Fibroblast of lung (primary cell): Measurements from ENCODE around the gene EEIG1. TPM values are rescaled to one million over a fixed set of nuclear protein-coding genes. Genes with fewer than 3 reads are reported as not detected.

Source experiments
- DNase-seq, 2 donors: peaks; one replicate each; pipeline versions ENCODE4 v3.0.0 to v3.0.0-alpha.2; 2010; ENCODE audit warnings: low read depth in 2 of 2
- H2AFZ ChIP-seq: 2 replicates; pipeline ENCODE4 v1.5.1; 2012; ENCODE audit warnings: low read length, control low read depth, inconsistent platforms
- H3K27ac ChIP-seq: 2 replicates; pipeline ENCODE4 v1.5.1; 2011; ENCODE audit warnings: low read length, control low read depth; ENCODE audit not compliant: insufficient read depth
- H3K27me3 ChIP-seq: 2 replicates; pipeline ENCODE4 v1.5.1; 2011; ENCODE audit warnings: mild to moderate bottlenecking, low read length; ENCODE audit not compliant: control insufficient read depth, insufficient read depth
- H3K36me3 ChIP-seq: 2 replicates; pipeline ENCODE4 v1.5.1; 2011; ENCODE audit warnings: low read length; ENCODE audit not compliant: control insufficient read depth, insufficient read depth
- H3K4me1 ChIP-seq: 2 replicates; pipeline ENCODE4 v1.5.1; 2011; ENCODE audit warnings: low read length; ENCODE audit not compliant: control insufficient read depth, insufficient read depth; ENCODE audit errors: extremely low read depth
- H3K4me2 ChIP-seq: 2 replicates; pipeline ENCODE4 v1.5.1; 2011; ENCODE audit warnings: low read length, control low read depth; ENCODE audit not compliant: insufficient read depth; ENCODE audit errors: extremely low read depth
- H3K4me3 ChIP-seq, 4 experiments: fragments of 200-600 bp in 1 of 4; sonication (generic) in 1 of 4; replicated peaks in 1 of 4; 2 replicates each; pipeline ENCODE4 v1.5.1; 2011 to 2016; ENCODE audit warnings: low read length in 4 of 4, low read depth in 3 of 4, mild to moderate bottlenecking in 3 of 4, control low read depth in 2 of 4, inconsistent platforms in 1 of 4, mixed read lengths in 1 of 4; ENCODE audit not compliant: insufficient read depth in 1 of 4; ENCODE audit errors: control extremely low read depth in 1 of 4
- H3K79me2 ChIP-seq: 2 replicates; pipeline ENCODE4 v1.5.1; 2012; ENCODE audit warnings: mild to moderate bottlenecking, low read length, inconsistent platforms; ENCODE audit not compliant: control insufficient read depth, insufficient read depth
- H3K9ac ChIP-seq: 2 replicates; pipeline ENCODE4 v1.5.1; 2011; ENCODE audit warnings: mild to moderate bottlenecking, low read length, control low read depth; ENCODE audit not compliant: insufficient read depth
- H3K9me3 ChIP-seq: 2 replicates; pipeline ENCODE4 v1.5.1; 2012; ENCODE audit warnings: low read depth, low read length; ENCODE audit not compliant: control insufficient read depth, insufficient read depth
- H4K20me1 ChIP-seq: 2 replicates; pipeline ENCODE4 v1.5.1; 2011; ENCODE audit warnings: low read length; ENCODE audit not compliant: control insufficient read depth, insufficient read depth; ENCODE audit errors: extremely low read depth
- CTCF ChIP-seq, 2 donors: IDR thresholded peaks in 1 of 2; conservative IDR thresholded peaks in 1 of 2; 1 replicate in 1 of 2; 2 replicates in 1 of 2; pipeline ENCODE4 v1.5.1; 2011 to 2012; ENCODE audit warnings: low read length in 2 of 2, control low read depth in 1 of 2, inconsistent platforms in 1 of 2, low read depth in 1 of 2, mild to moderate bottlenecking in 1 of 2
- EZH2 ChIP-seq: IDR thresholded peaks from 2 replicates; pipeline ENCODE4 v1.5.1; 2012; ENCODE audit warnings: low read length, control low read depth, mild to moderate bottlenecking; ENCODE audit errors: missing control alignments
- polyA plus RNA-seq, 2 donors: library from polyadenylated mRNA; depleted of rRNA in 1 of 2; stranded (reverse) in 1 of 2; unstranded in 1 of 2; fragments of >200 nt; gene quantifications; 2 replicates each; pipeline ENCODE4 v1.2.1, GENCODE V29; 2011 to 2012; ENCODE audit warnings: missing spikeins in 1 of 2
- total RNA-seq: library from RNA; depleted of rRNA; stranded (reverse); fragments of >200 nt; gene quantifications from 2 replicates; pipeline ENCODE4 v1.2.1, GENCODE V29; 2014

Gene EEIG1
- total and polyA plus RNA-seq, 2 donors (not counting 1 experiment from before 2014, with no cell fraction given): 12.8 to 13.2 TPM

GRCh38 chr9:127971357-127972235 is 9.2 kb downstream of the EEIG1 start:
- Histone ChIP-seq H3K36me3 (peaks cover 1% of the 10 kb centered on the region), H3K79me2 (peaks cover 61% of the 10 kb centered on the region), H4K20me1 (no peaks in the 10 kb centered on the region), H3K9ac (no peak overlapping the region), H3K4me3 (no peak overlapping the region), H3K27ac (no peak overlapping the region), H3K9me3 (no peaks in the 10 kb centered on the region), H3K4me1 (peaks cover 51% of the 10 kb centered on the region), H2AFZ (no peak overlapping the region), H3K4me2 (no peak overlapping the region), H3K27me3 (no peaks in the 10 kb centered on the region)
- no peak for DNase-seq
- TF ChIP-seq CTCF (conservative IDR thresholded peaks at IDR 0.05 in 1 of 2, IDR thresholded peaks at IDR 0.05 in 1 of 2; ENCODE audit: low read depth in 1 of 2, low read length in 2 of 2) (no peak), EZH2 (no peak)

GRCh38 chr9:127970401-127971313 is 10.1 kb downstream of the EEIG1 start:
- H3K27me3 ChIP-seq: no peaks in the 10 kb centered on the region
- TF ChIP-seq CTCF (conservative IDR thresholded peaks at IDR 0.05 in 1 of 2, IDR thresholded peaks at IDR 0.05 in 1 of 2; ENCODE audit: low read depth in 1 of 2, low read length in 2 of 2) (no peak), EZH2 (no peak)
- H3K79me2 ChIP-seq: peaks cover 55% of the 10 kb centered on the region
- H4K20me1 ChIP-seq: no peaks in the 10 kb centered on the region
- no peak overlapping the region for H2AFZ ChIP-seq
- no peak overlapping the region for H3K9ac ChIP-seq
- H3K27ac ChIP-seq: no peak overlapping the region
- H3K4me1 ChIP-seq: peaks cover 59% of the 10 kb centered on the region
- no peak overlapping the region for H3K4me2 ChIP-seq
- H3K36me3 ChIP-seq: peaks cover 1% of the 10 kb centered on the region
- no peak overlapping the region for H3K4me3 ChIP-seq
- H3K9me3 ChIP-seq: no peaks in the 10 kb centered on the region
- DNase-seq: no peak
